Vagina (tissue), 2 donors: ENCODE measurements around the gene PI4KA. TPM values are rescaled to one million over a fixed set of nuclear protein-coding genes. Genes with fewer than 3 reads are reported as not detected.

ENCODE experiments used
- DNase-seq, 2 donors: peaks; one replicate each; pipeline ENCODE4 v3.0.0-alpha.2; 2017; ENCODE audit errors: extremely low spot score in 2 of 2
- H3K27ac ChIP-seq: fragments of 200-600 bp; sonication (generic); one replicate; pipeline ENCODE4 v1.5.1; 2019
- H3K27me3 ChIP-seq: fragments of 200-600 bp; sonication (generic); one replicate; pipeline ENCODE4 v1.5.1; 2019
- H3K36me3 ChIP-seq, 2 donors: fragments of 200-600 bp; sonication (generic); one replicate each; pipeline ENCODE4 v1.5.1; 2017 to 2019
- H3K4me1 ChIP-seq: fragments of 200-600 bp; sonication (generic); one replicate; pipeline ENCODE4 v1.5.1; 2019
- H3K4me3 ChIP-seq, 2 donors: fragments of 200-600 bp; sonication (generic); 1 replicate in 1 of 2; 2 replicates in 1 of 2; pipeline ENCODE4 v1.5.1; 2016 to 2019
- H3K9me3 ChIP-seq: fragments of 200-600 bp; sonication (generic); one replicate; pipeline ENCODE4 v1.5.1; 2019
- POLR2A ChIP-seq, 2 donors: fragments of 450-650 bp; IDR thresholded peaks; one replicate each; pipeline ENCODE4 v1.6.1; 2017; ENCODE audit warnings: antibody characterized with exemption in 2 of 2, mild to moderate bottlenecking in 2 of 2, moderate library complexity in 2 of 2
- POLR2AphosphoS5 ChIP-seq, 2 donors: sonication (generic); formaldehyde crosslinking; IDR thresholded peaks; one replicate each; pipeline ENCODE4 v1.9.0; 2017; ENCODE audit warnings: antibody characterized with exemption in 2 of 2, mild to moderate bottlenecking in 2 of 2, low read depth in 1 of 2; ENCODE audit not compliant: insufficient read depth in 1 of 2
- intact Hi-C: fragments of 100-400 bp; cut with DNase I; formaldehyde crosslinking; loops from one replicate; pipeline ENCODE4 v1.15.1; 2023
- total RNA-seq: library from RNA; depleted of rRNA; stranded (reverse); fragments of >200 nt; gene quantifications from one replicate; pipeline ENCODE4 v1.2.3, GENCODE V29; 2016

Gene PI4KA
- total RNA-seq, 1 donor from 2014 or later = 135 TPM

DNA sequence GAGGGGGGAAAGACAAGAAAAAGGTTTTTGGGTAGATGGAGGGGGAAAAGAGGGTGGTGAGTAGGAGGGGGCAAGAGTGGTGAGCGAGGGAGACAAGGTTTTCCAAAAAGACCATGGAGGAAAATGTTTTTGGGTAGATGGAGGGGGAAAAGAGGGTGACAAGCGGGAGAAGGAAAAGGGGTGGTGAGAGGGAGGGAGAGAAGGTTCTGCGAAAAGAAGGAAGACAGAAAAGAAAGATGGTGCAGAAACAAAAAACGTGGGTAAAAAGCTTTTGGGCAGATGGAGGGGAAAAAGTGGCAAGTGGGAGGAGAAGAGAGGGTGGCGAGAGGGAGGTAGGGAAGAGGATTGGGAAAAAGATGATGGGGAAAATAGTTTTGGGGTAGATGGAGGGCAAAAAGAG lies 200.6 kb downstream of the PI4KA start:
- Histone ChIP-seq H3K4me3 (no peak overlapping the region), H3K4me1 (no peaks in the 10 kb centered on the region), H3K27me3 (no peaks in the 10 kb centered on the region), H3K27ac (no peak overlapping the region), H3K9me3 (no peaks in the 10 kb centered on the region), H3K36me3 (no peaks in the 10 kb centered on the region)
- intact Hi-C loops = no loop called here
- DNase-seq = no peak
- TF ChIP-seq POLR2AphosphoS5 (IDR thresholded peaks at IDR 0.05; ENCODE audit: insufficient read depth in 1 of 2, low read depth in 1 of 2) = no peak
- no peak for TF ChIP-seq POLR2A (IDR thresholded peaks at IDR 0.05)

Other genes with a start within 250 kb of the PI4KA start
- not detected for gene SERPIND1, start 84.7 kb downstream of the PI4KA start, total RNA-seq
- gene SNAP29, start 196 bp upstream of the PI4KA start, total RNA-seq = 18.9 TPM
- 37.6 TPM for gene CRKL, start 58.6 kb upstream of the PI4KA start, total RNA-seq
- not detected for gene AIFM3, start 108.4 kb upstream of the PI4KA start, total RNA-seq
- gene LZTR1, start 123.5 kb upstream of the PI4KA start, total RNA-seq = 61.9 TPM
- gene THAP7, start 143.3 kb upstream of the PI4KA start, total RNA-seq = 34.9 TPM
- gene P2RX6, start 156.4 kb upstream of the PI4KA start, total RNA-seq = 1.7 TPM
- 0.98 TPM for gene SLC7A4, start 173.8 kb upstream of the PI4KA start, total RNA-seq
- gene LRRC74B, start 187.1 kb upstream of the PI4KA start, total RNA-seq = not detected